GM23338 (cell line): Measurements from ENCODE around the gene NR4A1. TPM values are rescaled to one million over a fixed set of nuclear protein-coding genes. Genes with fewer than 3 reads are reported as not detected.

Experiments used
- ATAC-seq: fragments of 200-7000 bp; cut with Tn5 transposase; 3 replicates; pipeline ENCODE4 v1.9.1; 2020
- DNase-seq: peaks from one replicate; pipeline ENCODE4 v3.0.0-alpha.2; 2015; ENCODE audit warnings: low spot score
- H2AFZ ChIP-seq: fragments of 200-600 bp; sonication (generic); 2 replicates; pipeline ENCODE4 v1.8.0; 2016; ENCODE audit warnings: antibody characterized with exemption, mild to moderate bottlenecking, moderate library complexity
- H3F3A ChIP-seq: fragments of 200-600 bp; sonication (generic); replicated peaks from 2 replicates; pipeline ENCODE4 v1.8.0; 2017; ENCODE audit warnings: antibody characterized with exemption, mixed run types, low read depth
- H3K27ac ChIP-seq: fragments of 200-600 bp; sonication (generic); 2 replicates; pipeline ENCODE4 v1.6.1; 2016; ENCODE audit warnings: low read depth
- H3K27me3 ChIP-seq: fragments of 200-600 bp; sonication (generic); 2 replicates; pipeline ENCODE4 v1.8.0; 2016; ENCODE audit warnings: mild to moderate bottlenecking, mixed run types, moderate library complexity; ENCODE audit not compliant: insufficient read depth
- H3K36me3 ChIP-seq: fragments of 200-600 bp; sonication (generic); 2 replicates; pipeline ENCODE4 v1.8.0; 2016; ENCODE audit warnings: mild to moderate bottlenecking; ENCODE audit not compliant: insufficient read depth
- H3K4me1 ChIP-seq: fragments of 200-600 bp; sonication (generic); 2 replicates; pipeline ENCODE4 v1.8.0; 2016; ENCODE audit warnings: mild to moderate bottlenecking, moderate library complexity; ENCODE audit not compliant: insufficient read depth
- H3K4me2 ChIP-seq: fragments of 200-600 bp; sonication (generic); 2 replicates; pipeline ENCODE4 v1.7.1; 2017; ENCODE audit warnings: mixed run types
- H3K4me3 ChIP-seq: fragments of 200-600 bp; sonication (generic); 2 replicates; pipeline ENCODE4 v1.6.1; 2016; ENCODE audit warnings: mixed run types
- H3K79me2 ChIP-seq: fragments of 200-600 bp; sonication (generic); replicated peaks from 2 replicates; pipeline ENCODE4 v1.8.0; 2017; ENCODE audit warnings: mild to moderate bottlenecking; ENCODE audit not compliant: insufficient read depth
- H3K9me2 ChIP-seq: fragments of 200-600 bp; sonication (generic); 2 replicates; pipeline ENCODE4 v1.8.0; 2017; ENCODE audit not compliant: insufficient read depth
- H4K20me1 ChIP-seq: fragments of 200-600 bp; sonication (generic); replicated peaks from 2 replicates; pipeline ENCODE4 v1.8.0; 2017; ENCODE audit warnings: mild to moderate bottlenecking; ENCODE audit not compliant: insufficient read depth
- H3K27ac Mint-ChIP-seq: 2 replicates; pipeline ENCODE4 v1.8.0; 2020; ENCODE audit warnings: inconsistent platforms, mild to moderate bottlenecking, moderate library complexity, mixed read lengths
- H3K27me3 Mint-ChIP-seq: 3 replicates; pipeline ENCODE4 v1.8.0; 2022; ENCODE audit warnings: low read depth, mild to moderate bottlenecking, moderate library complexity, mixed read lengths, inconsistent platforms; ENCODE audit not compliant: insufficient read depth, poor library complexity
- H3K36me3 Mint-ChIP-seq: 3 replicates; pipeline ENCODE4 v1.8.0; 2021; ENCODE audit warnings: low read depth, mild to moderate bottlenecking, inconsistent platforms, moderate library complexity, mixed read lengths
- H3K4me1 Mint-ChIP-seq: 3 replicates; pipeline ENCODE4 v1.8.0; 2020; ENCODE audit warnings: mild to moderate bottlenecking, inconsistent platforms, mixed read lengths
- H3K4me3 Mint-ChIP-seq: 3 replicates; pipeline ENCODE4 v1.8.0; 2021; ENCODE audit warnings: moderate library complexity, mild to moderate bottlenecking, inconsistent platforms, mixed read lengths
- H3K9me3 Mint-ChIP-seq: 3 replicates; pipeline ENCODE4 v1.8.0; 2020; ENCODE audit warnings: moderate library complexity, mild to moderate bottlenecking, inconsistent platforms, mixed read lengths
- CREB1 ChIP-seq: fragments of 250-450 bp; sonication (Bioruptor Pico); IDR thresholded peaks from 2 replicates; pipeline ENCODE4 v1.5.0; 2020; ENCODE audit warnings: low read depth, mild to moderate bottlenecking, moderate library complexity
- EZH2 ChIP-seq: fragments of 200-600 bp; sonication (generic); IDR thresholded peaks from one replicate; pipeline ENCODE4 v1.8.0; 2017; ENCODE audit warnings: antibody characterized with exemption, mild to moderate bottlenecking, low read depth; ENCODE audit not compliant: unreplicated experiment
- EZH2phosphoT487 ChIP-seq: fragments of 200-600 bp; sonication (generic); IDR thresholded peaks from one replicate; pipeline ENCODE4 v1.8.1; 2018; ENCODE audit warnings: antibody characterized with exemption; ENCODE audit not compliant: unreplicated experiment
- JUNB ChIP-seq: IDR thresholded peaks from one replicate; pipeline ENCODE4 v1.6.1; 2016; ENCODE audit warnings: antibody characterized with exemption; ENCODE audit not compliant: unreplicated experiment
- NANOG ChIP-seq: IDR thresholded peaks from 2 replicates; pipeline ENCODE4 v1.6.1; 2016; ENCODE audit warnings: antibody characterized with exemption, borderline replicate concordance
- POLR2AphosphoS5 ChIP-seq: IDR thresholded peaks from 2 replicates; pipeline ENCODE4 v1.6.1; 2016; ENCODE audit warnings: antibody characterized with exemption, low read depth
- STAT1 ChIP-seq: IDR thresholded peaks from one replicate; pipeline ENCODE4 v1.6.1; 2016; ENCODE audit warnings: antibody characterized with exemption; ENCODE audit not compliant: unreplicated experiment
- ZNF114 ChIP-seq: fragments of 250-450 bp; sonication (Bioruptor Pico); IDR thresholded peaks from 2 replicates; pipeline ENCODE4 v1.5.0; 2020; ENCODE audit warnings: mild to moderate bottlenecking, moderate library complexity
- ZNF331 ChIP-seq: fragments of 250-450 bp; sonication (Bioruptor Pico); IDR thresholded peaks from 2 replicates; pipeline ENCODE4 v1.5.0; 2020; ENCODE audit warnings: low read depth, mild to moderate bottlenecking, moderate library complexity
- polyA plus RNA-seq: library from polyadenylated mRNA; unstranded; fragments of >200 nt; fragmentation: Nextera tagmentation; extraction: Ambion mirVana; gene quantifications from 2 replicates; pipeline ENCODE4 v1.2.1, GENCODE V29; 2016
- total RNA-seq: library from RNA; depleted of rRNA; stranded (reverse); fragments of >200 nt; shearing (Covaris generic); gene quantifications from 2 replicates; pipeline ENCODE4 v1.2.3, GENCODE V29; 2014
- TF ChIP-seq, protein P1 (sequence below): IDR thresholded peaks from 2 replicates; pipeline ENCODE4 v1.6.1; 2016; ENCODE audit warnings: antibody characterized with exemption
- TF ChIP-seq, protein P2 (sequence below), 2 experiments: fragments of 200-600 bp in 1 of 2; sonication (generic) in 1 of 2; conservative IDR thresholded peaks; 2 replicates each; pipeline versions ENCODE4 v1.5.1 to v1.6.1; 2016 to 2017; ENCODE audit warnings: antibody characterized with exemption in 2 of 2, low read depth in 2 of 2, mild to moderate bottlenecking in 2 of 2, moderate library complexity in 1 of 2
- TF ChIP-seq, protein P3 (sequence below): IDR thresholded peaks from one replicate; pipeline ENCODE4 v1.6.1; 2018; ENCODE audit warnings: antibody characterized with exemption; ENCODE audit not compliant: unreplicated experiment
- TF ChIP-seq, protein P4 (sequence below): fragments of 250-450 bp; sonication (Bioruptor Pico); IDR thresholded peaks from 2 replicates; pipeline ENCODE4 v1.5.0; 2020; ENCODE audit warnings: mild to moderate bottlenecking, moderate library complexity

NR4A1 gene
- total and polyA plus RNA-seq, 2 experiments from 2014 or later = 7.5 to 19.1 TPM

DNA sequence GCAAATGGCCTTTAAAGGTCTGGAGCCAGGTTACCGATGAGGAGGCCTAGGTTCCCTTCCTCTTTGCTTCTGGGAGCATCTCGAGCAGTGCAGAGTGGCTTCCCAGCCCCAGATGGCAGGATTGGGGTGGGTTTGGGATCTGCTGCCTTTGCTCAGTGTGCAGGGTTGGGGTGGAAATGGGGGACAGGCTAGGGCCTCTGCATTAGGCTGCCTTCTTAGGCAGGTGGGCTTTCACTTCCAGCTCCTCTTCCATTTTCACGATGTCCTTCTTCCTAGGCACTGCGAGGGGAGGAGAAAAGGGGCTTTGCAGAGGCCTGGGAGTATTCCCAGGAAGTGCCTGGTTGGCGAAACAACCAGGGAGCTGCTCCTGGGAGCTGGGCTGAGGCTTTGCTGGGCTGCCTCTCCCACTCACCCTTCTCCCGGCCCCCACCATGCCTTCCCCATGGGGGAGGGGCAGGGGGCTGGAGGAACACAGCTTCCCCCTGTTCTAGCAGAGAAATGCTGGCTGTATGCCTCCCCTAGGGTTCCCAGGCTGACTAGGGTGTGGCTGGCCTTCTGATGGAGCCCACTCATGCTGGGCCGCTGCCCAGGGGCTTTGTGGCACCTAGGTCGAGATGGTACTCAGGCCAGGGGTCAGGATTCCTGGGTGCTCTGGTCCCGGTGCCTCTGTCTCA is 2.4 kb downstream of the NR4A1 start:
- no peaks in the 10 kb centered on the region for H3K9me2 ChIP-seq
- no peak overlapping the region for H3K4me3 ChIP-seq
- H3K79me2 ChIP-seq = no peaks in the 10 kb centered on the region
- H3K4me3 Mint-ChIP-seq = no peak overlapping the region
- H3K4me2 ChIP-seq = no peak overlapping the region
- H4K20me1 ChIP-seq = peaks cover 30% of the 10 kb centered on the region
- H3K27ac ChIP-seq = no peak overlapping the region
- no peaks in the 10 kb centered on the region for H3K36me3 ChIP-seq
- H3F3A ChIP-seq = peaks cover 2% of the 10 kb centered on the region; the same call in 1 of the 2 replicates
- H3K27me3 ChIP-seq = peaks cover 40% of the 10 kb centered on the region
- TF ChIP-seq ZNF114 (CRISPR knock-in tag) (no peak), EZH2phosphoT487 (no peak), STAT1 (no peak), NANOG (no peak), JUNB (no peak), ZNF331 (no peak), POLR2AphosphoS5 (no peak), EZH2 (no peak), CREB1 (CRISPR knock-in tag) (no peak)
- TF ChIP-seq, protein P1, sequence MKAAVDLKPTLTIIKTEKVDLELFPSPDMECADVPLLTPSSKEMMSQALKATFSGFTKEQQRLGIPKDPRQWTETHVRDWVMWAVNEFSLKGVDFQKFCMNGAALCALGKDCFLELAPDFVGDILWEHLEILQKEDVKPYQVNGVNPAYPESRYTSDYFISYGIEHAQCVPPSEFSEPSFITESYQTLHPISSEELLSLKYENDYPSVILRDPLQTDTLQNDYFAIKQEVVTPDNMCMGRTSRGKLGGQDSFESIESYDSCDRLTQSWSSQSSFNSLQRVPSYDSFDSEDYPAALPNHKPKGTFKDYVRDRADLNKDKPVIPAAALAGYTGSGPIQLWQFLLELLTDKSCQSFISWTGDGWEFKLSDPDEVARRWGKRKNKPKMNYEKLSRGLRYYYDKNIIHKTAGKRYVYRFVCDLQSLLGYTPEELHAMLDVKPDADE = no peak
- TF ChIP-seq, protein P2, sequence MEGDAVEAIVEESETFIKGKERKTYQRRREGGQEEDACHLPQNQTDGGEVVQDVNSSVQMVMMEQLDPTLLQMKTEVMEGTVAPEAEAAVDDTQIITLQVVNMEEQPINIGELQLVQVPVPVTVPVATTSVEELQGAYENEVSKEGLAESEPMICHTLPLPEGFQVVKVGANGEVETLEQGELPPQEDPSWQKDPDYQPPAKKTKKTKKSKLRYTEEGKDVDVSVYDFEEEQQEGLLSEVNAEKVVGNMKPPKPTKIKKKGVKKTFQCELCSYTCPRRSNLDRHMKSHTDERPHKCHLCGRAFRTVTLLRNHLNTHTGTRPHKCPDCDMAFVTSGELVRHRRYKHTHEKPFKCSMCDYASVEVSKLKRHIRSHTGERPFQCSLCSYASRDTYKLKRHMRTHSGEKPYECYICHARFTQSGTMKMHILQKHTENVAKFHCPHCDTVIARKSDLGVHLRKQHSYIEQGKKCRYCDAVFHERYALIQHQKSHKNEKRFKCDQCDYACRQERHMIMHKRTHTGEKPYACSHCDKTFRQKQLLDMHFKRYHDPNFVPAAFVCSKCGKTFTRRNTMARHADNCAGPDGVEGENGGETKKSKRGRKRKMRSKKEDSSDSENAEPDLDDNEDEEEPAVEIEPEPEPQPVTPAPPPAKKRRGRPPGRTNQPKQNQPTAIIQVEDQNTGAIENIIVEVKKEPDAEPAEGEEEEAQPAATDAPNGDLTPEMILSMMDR (conservative IDR thresholded peaks at IDR 0.05; ENCODE audit: low read depth in 2 of 2) = no peak
- TF ChIP-seq, protein P3, sequence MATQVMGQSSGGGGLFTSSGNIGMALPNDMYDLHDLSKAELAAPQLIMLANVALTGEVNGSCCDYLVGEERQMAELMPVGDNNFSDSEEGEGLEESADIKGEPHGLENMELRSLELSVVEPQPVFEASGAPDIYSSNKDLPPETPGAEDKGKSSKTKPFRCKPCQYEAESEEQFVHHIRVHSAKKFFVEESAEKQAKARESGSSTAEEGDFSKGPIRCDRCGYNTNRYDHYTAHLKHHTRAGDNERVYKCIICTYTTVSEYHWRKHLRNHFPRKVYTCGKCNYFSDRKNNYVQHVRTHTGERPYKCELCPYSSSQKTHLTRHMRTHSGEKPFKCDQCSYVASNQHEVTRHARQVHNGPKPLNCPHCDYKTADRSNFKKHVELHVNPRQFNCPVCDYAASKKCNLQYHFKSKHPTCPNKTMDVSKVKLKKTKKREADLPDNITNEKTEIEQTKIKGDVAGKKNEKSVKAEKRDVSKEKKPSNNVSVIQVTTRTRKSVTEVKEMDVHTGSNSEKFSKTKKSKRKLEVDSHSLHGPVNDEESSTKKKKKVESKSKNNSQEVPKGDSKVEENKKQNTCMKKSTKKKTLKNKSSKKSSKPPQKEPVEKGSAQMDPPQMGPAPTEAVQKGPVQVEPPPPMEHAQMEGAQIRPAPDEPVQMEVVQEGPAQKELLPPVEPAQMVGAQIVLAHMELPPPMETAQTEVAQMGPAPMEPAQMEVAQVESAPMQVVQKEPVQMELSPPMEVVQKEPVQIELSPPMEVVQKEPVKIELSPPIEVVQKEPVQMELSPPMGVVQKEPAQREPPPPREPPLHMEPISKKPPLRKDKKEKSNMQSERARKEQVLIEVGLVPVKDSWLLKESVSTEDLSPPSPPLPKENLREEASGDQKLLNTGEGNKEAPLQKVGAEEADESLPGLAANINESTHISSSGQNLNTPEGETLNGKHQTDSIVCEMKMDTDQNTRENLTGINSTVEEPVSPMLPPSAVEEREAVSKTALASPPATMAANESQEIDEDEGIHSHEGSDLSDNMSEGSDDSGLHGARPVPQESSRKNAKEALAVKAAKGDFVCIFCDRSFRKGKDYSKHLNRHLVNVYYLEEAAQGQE = no peak
- TF ChIP-seq, protein P4, sequence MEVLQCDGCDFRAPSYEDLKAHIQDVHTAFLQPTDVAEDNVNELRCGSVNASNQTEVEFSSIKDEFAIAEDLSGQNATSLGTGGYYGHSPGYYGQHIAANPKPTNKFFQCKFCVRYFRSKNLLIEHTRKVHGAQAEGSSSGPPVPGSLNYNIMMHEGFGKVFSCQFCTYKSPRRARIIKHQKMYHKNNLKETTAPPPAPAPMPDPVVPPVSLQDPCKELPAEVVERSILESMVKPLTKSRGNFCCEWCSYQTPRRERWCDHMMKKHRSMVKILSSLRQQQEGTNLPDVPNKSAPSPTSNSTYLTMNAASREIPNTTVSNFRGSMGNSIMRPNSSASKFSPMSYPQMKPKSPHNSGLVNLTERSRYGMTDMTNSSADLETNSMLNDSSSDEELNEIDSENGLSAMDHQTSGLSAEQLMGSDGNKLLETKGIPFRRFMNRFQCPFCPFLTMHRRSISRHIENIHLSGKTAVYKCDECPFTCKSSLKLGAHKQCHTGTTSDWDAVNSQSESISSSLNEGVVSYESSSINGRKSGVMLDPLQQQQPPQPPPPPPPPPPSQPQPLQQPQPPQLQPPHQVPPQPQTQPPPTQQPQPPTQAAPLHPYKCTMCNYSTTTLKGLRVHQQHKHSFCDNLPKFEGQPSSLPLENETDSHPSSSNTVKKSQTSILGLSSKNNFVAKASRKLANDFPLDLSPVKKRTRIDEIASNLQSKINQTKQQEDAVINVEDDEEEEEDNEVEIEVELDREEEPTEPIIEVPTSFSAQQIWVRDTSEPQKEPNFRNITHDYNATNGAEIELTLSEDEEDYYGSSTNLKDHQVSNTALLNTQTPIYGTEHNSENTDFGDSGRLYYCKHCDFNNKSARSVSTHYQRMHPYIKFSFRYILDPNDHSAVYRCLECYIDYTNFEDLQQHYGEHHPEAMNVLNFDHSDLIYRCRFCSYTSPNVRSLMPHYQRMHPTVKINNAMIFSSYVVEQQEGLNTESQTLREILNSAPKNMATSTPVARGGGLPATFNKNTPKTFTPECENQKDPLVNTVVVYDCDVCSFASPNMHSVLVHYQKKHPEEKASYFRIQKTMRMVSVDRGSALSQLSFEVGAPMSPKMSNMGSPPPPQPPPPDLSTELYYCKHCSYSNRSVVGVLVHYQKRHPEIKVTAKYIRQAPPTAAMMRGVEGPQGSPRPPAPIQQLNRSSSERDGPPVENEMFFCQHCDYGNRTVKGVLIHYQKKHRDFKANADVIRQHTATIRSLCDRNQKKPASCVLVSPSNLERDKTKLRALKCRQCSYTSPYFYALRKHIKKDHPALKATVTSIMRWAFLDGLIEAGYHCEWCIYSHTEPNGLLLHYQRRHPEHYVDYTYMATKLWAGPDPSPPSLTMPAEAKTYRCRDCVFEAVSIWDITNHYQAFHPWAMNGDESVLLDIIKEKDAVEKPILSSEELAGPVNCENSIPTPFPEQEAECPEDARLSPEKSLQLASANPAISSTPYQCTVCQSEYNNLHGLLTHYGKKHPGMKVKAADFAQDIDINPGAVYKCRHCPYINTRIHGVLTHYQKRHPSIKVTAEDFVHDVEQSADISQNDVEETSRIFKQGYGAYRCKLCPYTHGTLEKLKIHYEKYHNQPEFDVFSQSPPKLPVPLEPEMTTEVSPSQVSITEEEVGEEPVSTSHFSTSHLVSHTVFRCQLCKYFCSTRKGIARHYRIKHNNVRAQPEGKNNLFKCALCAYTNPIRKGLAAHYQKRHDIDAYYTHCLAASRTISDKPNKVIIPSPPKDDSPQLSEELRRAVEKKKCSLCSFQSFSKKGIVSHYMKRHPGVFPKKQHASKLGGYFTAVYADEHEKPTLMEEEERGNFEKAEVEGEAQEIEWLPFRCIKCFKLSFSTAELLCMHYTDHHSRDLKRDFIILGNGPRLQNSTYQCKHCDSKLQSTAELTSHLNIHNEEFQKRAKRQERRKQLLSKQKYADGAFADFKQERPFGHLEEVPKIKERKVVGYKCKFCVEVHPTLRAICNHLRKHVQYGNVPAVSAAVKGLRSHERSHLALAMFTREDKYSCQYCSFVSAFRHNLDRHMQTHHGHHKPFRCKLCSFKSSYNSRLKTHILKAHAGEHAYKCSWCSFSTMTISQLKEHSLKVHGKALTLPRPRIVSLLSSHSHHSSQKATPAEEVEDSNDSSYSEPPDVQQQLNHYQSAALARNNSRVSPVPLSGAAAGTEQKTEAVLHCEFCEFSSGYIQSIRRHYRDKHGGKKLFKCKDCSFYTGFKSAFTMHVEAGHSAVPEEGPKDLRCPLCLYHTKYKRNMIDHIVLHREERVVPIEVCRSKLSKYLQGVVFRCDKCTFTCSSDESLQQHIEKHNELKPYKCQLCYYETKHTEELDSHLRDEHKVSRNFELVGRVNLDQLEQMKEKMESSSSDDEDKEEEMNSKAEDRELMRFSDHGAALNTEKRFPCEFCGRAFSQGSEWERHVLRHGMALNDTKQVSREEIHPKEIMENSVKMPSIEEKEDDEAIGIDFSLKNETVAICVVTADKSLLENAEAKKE (CRISPR knock-in tag) = no peak
- H3K27me3 Mint-ChIP-seq = peaks cover 37% of the 10 kb centered on the region
- no peak overlapping the region for H2AFZ ChIP-seq
- DNase-seq = no peak
- peaks cover 6% of the 10 kb centered on the region for H3K36me3 Mint-ChIP-seq
- peaks cover 28% of the 10 kb centered on the region for H3K4me1 Mint-ChIP-seq
- ATAC-seq = no peak
- no peaks in the 10 kb centered on the region; the same call in 2 of the 3 replicates for H3K9me3 Mint-ChIP-seq
- H3K4me1 ChIP-seq = peaks cover 18% of the 10 kb centered on the region
- H3K27ac Mint-ChIP-seq = no peak overlapping the region
